COR-L47 (cell line): Measurements from ENCODE around the gene NDC1.
"Not testable (repeated sequence)": the region's sequence is repeated elsewhere in the genome, so short reads cannot be mapped to it uniquely, and the experiment has no call there.

ENCODE experiments used
- DNase-seq: peaks from one replicate; lab custom pipeline; 2025; lab: John Stamatoyannopoulos, UW

The NDC1 gene, protein sequence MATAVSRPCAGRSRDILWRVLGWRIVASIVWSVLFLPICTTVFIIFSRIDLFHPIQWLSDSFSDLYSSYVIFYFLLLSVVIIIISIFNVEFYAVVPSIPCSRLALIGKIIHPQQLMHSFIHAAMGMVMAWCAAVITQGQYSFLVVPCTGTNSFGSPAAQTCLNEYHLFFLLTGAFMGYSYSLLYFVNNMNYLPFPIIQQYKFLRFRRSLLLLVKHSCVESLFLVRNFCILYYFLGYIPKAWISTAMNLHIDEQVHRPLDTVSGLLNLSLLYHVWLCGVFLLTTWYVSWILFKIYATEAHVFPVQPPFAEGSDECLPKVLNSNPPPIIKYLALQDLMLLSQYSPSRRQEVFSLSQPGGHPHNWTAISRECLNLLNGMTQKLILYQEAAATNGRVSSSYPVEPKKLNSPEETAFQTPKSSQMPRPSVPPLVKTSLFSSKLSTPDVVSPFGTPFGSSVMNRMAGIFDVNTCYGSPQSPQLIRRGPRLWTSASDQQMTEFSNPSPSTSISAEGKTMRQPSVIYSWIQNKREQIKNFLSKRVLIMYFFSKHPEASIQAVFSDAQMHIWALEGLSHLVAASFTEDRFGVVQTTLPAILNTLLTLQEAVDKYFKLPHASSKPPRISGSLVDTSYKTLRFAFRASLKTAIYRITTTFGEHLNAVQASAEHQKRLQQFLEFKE

DNA sequence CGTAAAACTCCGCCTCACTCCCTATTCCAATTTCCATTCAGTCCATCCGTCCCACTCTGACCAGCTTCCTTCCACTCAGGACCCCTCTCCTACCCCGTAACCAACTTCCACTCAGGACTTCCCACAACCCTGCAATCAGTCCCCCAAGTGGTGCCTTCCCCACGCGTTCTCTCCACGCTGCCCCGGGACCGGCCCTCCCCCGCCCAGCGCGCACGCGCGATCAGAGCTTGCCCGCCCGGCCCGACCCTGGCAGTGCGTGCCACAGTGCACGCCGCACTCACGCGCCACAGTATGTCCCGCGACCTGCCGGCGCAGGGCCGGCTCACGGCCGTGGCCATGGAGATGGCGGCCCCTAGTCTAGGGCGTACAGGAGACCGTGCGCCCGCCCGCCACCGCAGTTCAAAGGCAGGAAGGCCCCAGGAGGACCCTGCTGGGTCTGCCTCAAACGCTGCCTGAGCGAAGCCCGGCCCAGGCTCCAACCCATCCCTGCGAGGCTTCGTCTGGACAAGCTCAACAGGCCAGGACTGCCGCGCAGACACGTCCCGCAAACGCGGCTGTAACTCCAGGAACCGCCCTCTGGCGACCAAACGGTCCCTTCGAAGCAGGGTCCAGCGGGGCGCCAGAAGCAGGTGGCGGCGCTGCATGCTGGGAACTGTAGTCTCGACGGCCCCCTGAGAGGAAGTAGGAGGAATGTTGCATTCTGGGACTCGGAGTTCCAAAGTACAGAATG is at the start of gene NDC1:
TSS of gene NDC1 (minus strand) at position 373 of the 730 bp plus-strand sequence. CDS start at position 338, 35 bp downstream.
- peak; percentile 95 for DNase-seq

DNA sequence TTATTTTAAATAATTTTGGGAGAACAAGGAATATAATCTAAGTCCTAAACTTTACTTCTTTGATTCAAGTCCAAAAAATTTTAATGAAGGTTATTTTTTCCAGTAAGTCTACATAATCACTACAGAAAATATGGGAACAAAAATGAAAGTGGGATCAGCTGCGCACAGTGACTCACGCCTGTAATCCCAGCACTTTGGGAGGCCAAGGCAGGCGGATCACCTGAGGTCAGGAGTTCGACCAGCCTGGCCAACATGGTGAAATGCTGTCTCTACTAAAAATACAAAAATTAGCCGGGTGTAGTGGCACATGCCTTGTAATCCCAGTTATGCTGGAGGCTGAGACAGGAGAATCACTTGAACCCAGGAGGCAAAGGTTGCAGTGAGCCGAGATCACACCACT is 45.5 kb upstream of the NDC1 start:
- DNase-seq = not testable (repeated sequence)

DNA sequence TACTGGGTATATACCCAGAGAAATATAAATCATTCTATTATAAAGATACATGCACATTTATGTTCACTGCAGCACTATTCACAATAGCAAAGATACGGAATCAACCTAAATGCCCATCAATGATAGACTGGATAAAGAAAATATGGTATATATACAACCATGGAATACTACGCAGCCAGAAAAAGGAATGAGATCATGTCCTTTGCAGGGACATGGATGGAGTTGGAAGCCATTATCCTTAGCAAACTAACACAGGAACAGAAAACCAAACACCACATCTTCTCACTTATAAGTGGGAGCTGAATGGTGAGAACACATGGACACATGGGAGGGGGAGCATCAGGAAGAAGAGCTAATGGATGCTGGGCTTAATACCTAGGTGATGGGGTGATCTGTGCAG is 43.8 kb upstream of the NDC1 start:
- DNase-seq = not testable (repeated sequence)

DNA sequence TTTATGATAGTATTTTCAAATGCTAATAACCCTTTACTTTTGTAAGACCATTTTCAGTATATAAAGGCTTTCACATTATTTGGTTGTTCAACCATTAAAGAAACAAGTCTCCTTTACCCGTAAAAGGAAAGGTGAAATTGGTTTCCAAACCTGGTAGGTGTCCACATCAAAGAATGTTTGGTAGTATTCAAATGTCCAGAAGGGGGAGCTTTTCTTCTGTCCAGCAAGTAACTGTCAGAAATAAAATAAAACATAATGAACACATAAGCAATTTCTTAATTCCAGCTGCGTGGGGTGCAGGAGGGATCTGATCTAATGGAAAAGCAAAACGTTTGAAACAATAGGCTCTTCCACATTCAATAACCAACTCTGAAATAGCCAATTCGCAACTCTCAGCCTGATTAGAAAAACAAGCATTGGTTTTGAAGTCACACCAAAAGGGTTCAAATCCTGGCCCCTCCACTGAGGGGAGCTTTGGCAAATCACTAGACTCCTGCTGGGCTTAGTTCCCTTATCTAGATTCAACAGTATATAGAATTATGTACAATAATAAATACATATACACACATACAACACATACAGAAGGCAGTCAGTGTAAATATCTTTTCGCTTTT is 40.5 kb upstream of the NDC1 start:
- DNase-seq = peak; percentile 63

DNA sequence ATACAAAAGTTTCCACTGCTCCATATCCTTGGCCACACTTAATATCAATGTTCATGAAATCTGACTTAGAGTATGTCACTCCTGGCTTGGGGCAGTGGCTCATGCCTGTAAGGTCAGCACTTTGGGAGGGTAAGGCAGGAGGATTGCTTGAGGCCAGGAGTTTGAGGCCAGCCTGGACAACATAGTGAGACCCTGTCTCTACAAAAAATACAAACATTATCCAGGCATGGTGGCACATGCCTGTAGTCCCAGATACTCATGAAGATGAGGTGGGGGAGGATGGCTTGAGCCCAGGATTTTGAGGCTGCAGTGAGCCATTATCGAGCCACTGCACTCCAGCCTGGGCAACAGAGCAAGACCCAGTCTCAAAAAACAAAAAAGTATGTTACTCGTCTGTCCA is 37.1 kb upstream of the NDC1 start:
- DNase-seq = not testable (repeated sequence)

DNA sequence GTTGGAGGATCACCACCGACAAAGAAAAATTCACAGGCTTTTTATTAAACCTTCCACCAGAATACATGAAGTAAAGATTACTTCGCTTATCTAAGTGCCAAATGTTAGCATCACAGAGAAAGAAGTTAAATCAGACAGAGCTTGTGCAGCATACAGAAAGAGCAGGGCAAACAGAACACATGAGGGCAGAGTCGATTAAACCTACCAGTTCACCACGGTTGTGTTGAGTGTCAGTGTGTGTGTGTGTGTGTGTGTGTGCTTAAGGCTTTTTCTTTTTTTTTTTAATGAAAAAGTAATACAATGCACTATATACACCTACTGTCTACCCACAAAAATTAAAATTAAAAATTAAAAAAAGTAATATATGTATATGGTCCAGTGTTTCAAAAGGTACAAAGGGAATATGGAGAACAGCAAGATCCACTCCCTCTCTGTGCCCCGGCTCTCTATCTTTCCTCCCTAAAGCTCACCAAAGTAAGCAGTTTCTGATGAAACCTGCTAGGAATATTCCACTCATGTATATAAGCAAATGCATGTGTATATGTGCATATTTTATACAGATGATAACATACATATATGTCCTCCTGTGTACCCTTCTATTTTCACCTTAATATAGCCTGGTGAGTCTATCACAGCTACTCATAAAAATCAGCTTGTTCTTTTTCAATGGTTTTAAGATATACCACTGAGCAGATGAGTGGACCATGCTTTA is 33.8 kb upstream of the NDC1 start:
- DNase-seq = no peak

DNA sequence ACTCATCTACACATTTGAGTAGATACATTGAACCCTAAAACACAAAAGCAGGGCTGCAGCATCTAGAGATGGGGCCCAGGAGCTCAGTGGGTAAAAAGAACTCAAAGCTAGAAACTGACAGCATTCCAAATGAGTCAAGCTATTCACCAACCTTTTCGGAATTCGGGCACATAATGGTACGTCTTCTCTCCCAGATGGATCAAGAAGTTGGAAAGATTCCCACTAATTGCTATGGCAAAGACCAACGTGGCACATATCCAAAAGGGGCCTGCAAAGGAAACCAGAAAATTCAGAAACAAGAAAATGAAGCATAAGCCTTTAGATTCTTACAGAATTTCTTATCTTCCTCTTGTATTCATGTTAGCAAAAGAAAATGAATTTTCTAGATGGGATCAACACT is 33.1 kb upstream of the NDC1 start:
- no peak for DNase-seq

DNA sequence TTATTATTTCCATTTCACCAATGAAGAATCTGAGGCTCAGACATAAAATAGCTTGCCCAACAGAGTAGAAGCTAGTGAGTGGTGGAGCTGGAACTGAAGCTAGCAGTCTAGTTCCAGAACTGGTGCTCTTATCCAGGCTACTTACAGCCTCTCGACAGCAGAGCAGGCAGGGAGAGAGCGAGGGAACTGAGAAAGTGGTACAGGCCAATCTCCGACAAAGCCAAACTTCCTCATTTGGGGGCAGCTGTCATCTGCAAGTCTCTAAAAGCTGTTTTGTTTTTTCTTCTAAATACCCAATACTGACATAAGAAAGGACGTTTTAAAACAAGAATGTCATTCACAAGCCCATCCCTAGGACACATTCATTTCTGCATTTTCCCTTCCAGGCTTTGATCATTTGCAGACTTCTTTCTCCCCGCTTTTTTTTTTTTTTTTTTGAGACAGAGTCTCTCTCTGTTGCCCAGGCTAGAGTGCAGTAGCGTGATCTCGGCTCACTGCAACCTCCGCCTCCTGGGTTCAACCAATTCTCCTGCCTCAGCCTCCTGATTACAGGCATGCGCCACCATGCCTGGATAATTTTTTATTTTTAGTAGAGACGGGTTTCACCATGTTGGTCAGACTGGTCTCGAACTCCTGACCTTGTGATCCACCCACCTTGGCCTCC is 31.5 kb upstream of the NDC1 start:
- DNase-seq = no peak

DNA sequence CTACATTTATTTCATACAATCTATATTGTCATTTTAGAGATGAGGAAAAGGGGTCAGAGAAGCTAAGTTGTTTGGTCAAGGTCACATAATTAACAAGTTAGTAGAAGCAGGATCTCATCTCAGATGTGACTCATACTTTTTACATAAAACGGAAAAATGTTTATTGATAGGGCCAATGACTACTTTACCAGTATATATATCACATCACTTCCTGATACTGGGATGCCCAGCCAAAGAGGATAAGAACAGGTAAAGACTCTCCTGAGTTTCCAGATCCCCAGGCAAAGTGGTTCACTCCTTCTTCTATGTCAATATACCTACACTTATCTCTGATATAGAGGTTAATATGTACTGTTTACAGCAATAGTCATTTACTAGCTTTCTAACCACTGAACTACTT is 30.5 kb upstream of the NDC1 start:
- DNase-seq = no peak

DNA sequence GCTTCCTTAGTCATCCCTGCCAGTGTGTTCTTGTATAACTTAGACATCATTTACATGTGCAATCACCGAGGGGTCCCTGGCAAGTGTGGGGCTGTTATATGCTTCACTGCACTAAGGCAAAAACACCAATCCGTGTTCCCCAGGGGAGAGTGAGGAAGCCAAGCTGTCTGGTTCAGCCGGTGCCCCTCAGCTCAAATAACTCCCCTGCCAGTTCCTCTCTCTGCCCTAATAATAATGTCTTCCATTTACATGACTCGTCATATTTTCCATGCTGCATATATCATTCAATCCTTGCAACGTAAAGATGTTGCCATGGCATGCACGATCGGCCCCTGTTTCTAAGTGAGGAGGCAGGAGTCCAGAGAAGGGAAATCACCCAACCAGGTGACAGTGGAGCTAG is 24.4 kb upstream of the NDC1 start:
- DNase-seq = no peak

DNA sequence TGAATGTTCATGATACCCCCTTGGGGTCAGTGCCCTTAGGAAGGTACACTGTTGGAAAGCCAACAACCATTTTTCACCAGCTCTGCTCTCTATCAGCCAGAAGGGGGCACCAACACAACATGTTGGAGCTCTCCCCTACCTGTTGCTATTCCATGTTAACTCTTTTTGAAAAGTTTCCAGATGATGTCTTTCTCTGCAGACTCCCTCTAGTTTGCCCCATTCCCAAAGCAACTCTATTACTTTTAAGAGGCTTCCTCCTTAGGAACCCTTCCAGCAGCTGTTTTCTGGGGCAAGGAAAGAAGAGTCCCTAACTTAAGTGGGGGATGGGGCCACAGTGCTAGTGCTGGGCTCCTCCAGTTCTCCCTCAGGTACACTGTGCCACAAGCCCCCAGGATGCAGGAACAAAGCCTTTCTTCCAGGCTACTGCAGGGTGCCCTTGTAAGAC is 22.9 kb upstream of the NDC1 start:
- DNase-seq = peak; percentile 55

DNA sequence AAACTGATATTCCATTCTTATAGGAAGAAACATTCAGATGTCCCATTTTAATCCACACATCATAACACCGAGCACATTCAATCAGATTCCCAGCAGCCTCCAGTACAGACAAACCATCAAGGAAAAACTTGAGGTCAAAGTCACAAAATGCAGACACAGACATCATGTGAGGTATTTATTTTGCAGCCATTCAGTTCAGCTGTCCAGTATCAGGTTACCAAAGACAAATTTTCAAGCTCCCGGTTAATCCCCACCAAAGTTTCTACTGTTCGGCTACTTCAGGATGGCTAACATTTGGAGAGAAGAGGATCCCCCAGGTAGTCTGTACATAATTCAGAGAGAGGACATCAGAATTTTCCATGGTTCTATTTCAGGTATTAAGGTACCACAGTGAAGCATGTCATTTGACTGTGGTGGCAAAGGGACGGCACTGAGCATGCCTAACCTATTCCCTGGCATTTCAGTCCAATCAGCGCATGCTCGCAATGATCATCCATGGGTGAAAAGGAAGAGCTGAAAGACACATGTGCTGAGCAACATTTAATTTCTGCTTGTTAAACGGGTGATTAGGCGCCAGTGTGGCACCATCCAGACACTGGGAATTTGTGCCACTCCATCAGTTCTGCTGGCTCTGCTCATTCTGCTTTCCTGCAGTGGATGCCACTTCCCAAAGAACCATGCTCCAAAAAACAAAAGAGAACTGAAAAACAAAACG is 13.6 kb upstream of the NDC1 start:
- DNase-seq = no peak

DNA sequence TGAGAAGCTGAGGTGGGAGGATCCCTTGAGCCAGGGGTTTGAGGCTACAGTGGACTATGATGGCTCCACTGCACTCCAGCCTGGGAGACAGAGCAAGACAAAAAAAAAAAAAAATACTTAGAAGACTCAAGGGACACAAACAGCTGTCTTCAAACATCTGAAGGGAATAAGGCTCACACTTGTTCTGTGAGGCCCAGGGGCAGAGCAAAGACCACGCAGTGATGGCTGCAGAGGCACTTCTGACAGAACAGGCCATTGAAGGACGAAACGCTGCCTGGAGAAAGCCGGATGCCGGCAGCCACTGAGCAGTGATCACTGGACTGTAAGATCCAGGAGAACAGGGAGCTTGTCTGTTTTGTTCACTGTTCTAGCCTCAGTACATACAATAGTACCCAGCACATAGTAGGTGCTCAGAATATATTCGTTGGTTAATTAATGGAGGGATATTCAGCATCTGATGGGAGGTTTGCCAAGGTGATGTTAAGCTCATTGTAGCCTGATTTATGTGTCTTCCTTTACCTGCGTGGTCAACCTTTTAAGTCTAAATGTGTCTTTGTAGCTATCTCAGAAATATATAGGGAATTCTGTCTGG is 12.1 kb upstream of the NDC1 start:
- DNase-seq = no peak

DNA sequence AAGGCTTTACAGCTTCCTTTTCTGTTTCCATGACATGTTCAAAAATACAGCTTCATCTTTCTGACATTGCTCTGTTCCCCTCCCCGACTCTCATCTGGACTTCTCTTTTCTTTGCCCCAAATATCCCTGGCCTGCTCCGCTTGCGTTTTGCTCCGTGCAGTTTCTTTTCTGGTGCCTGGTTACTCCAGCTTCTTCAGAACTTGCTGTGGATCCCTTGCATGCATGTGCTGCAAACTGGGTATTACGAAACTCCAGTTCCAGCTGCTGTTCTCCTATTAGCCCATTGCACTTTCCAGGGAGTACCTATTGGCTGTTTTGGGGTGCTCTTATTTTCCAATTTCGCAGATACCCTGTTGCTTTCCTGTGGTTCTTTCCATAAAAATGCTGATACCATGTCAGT is 9.9 kb upstream of the NDC1 start:
- no peak for DNase-seq

DNA sequence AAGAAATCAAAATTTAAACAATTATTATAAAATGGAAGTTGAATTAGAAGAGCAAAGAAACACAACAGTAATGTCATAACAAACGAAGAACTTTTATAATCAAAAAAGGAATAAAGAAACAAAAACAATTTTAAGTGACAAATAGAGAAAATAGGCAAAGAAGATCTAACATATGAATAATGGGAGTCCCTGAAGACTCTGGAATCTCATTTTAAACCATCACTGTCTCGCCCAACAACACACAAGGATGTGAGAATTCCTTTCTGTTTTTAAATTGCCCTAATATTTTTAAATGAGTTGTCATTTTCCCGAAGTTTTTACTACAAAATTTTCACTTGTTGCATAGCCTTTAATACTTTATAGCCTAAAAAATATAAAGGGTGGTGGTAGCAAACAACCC is 4.3 kb upstream of the NDC1 start:
- no peak for DNase-seq

DNA sequence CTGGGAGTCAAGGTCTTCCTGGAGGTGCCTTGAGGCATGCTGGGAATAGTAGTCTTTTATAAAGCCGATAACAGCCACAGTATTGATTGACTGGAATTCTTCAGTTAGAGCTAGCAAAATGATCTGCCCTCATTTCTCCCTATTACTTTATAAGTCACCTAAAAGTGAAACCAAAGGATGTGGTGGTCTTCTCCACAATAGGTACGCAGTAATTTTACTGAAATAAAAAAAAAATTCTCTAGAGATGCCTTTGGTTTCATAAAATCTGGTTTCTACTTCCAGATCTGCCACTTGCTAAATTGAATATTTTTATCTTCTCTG is 518 bp upstream of the NDC1 start:
- no peak for DNase-seq

DNA sequence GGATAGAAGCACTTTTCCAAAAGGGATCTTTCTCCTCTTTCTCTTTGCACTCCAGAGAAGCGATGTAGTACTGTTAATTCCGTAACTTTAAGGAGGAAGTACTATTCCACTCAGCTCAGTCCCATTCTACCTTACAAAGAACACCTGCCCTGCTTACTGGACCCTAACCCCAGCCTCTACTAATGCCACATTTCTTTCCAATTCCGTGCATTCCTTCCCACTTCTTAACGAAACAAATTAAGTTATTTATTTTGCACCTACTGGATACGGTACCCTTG is 511 bp downstream of the NDC1 start:
- no peak for DNase-seq

DNA sequence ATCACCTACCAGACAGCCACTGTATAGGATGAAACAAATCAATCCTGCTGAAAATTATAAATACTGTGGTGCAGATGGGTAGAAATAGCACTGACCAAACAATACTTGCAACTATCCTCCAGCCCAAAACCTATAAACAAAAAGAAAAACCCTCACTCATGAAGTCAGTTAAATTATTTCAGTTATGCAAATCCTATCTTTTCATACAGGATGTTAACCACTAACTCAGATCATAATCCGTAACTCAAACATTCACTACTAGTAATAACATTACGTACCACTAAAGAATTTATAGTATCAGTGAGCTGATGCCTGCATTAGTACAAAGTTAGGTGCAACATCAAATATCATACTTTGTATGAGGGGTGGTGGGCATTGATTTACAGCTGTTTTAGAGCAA is 2.6 kb downstream of the NDC1 start:
- no peak for DNase-seq

DNA sequence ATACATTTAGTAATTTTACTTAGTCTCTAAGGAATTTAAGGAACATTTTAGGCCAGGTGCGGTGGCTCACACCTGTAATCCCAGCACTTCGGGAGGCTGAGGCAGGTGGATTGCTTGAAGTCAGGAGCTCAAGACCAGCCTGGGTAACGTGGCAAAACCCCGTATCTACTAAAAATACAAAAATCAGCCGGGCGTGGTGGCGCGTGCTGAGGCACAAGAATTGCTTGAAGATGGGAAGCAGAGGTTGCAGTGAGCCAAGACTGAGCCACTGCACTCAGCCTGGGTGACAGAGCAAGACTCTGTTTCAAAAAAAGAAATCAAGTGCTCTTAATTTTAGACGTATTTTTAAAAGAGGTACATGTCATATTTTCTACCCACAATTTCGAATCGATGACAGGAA is 3.3 kb downstream of the NDC1 start:
- DNase-seq = no peak

DNA sequence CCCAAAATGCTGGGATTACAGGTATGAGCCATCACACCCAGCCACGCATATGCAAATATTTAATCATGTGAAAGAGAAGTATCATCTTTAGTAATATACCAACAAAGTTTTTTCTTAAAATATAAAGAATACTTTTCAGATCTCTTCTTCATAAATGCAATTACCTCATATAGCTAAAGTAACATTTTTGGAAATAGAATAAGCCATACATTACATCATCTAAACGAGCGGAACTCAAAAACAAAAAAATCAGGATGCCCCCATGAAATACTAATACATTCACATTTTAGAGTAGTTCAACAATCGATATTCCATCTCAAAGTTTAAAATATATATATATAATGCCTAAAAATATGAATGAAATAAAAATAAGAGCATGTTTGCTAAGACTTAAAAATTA is 4.7 kb downstream of the NDC1 start:
- DNase-seq = no peak

DNA sequence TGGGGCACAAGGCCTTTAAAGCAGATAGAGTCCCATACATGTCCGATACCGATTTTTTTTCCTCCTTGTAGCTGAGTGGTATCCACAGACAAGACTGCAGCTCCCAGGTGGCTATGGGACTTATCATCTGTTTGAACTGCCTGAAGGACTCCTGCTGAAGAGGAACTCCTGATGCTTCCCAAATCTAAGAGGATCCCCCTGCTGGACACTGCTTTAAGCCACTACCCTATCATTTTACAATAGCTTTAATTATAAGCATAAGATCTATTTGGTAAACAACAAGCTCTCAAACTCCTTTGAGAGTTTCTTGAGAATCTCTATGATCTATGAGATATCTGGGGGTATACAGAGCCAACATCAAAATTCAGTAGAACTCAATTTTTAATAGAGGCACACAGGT is 11.7 kb downstream of the NDC1 start:
- DNase-seq = no peak
